Ishikawa (cell line): Measurements from ENCODE around the gene STXBP4.

Source experiments
- CEBPB ChIP-seq: IDR thresholded peaks from 2 replicates; pipeline ENCODE4 v1.6.1; 2012
- CREB1 ChIP-seq: IDR thresholded peaks from 2 replicates; pipeline ENCODE4 v1.6.1; 2012; ENCODE audit warnings: low read depth
- EGR1 ChIP-seq: IDR thresholded peaks from 2 replicates; pipeline ENCODE4 v1.6.1; 2012
- FOXM1 ChIP-seq: IDR thresholded peaks from 2 replicates; pipeline ENCODE4 v1.6.1; 2012; ENCODE audit warnings: low read depth, borderline replicate concordance
- MAX ChIP-seq: IDR thresholded peaks from 2 replicates; pipeline ENCODE4 v1.6.1; 2012
- RAD21 ChIP-seq: IDR thresholded peaks from 2 replicates; pipeline ENCODE4 v1.6.1; 2012; ENCODE audit warnings: low read depth
- REST ChIP-seq: IDR thresholded peaks from 2 replicates; pipeline ENCODE4 v1.6.1; 2012; ENCODE audit warnings: low read depth, mild to moderate bottlenecking
- TAF1 ChIP-seq: IDR thresholded peaks from 2 replicates; pipeline ENCODE4 v1.6.1; 2012; ENCODE audit warnings: low read depth, mild to moderate bottlenecking
- TEAD4 ChIP-seq: IDR thresholded peaks from 2 replicates; pipeline ENCODE4 v1.6.1; 2012

GRCh38 chr17:55163408-55163807 lies 194.8 kb downstream of the STXBP4 start:
- TF ChIP-seq FOXM1 (no peak), TAF1 (no peak), EGR1 (no peak), TEAD4 (no peak), MAX (no peak), CREB1 (no peak), CEBPB (no peak), REST (no peak), RAD21 (no peak)
